ENCODE data around the gene MOCS2. TPM values are rescaled to one million over a fixed set of nuclear protein-coding genes. Genes with fewer than 3 reads are reported as not detected.
A peak's percentile ranks its signal among the peaks of the same experiment; 100 is the strongest.

The MOCS2 gene, protein sequence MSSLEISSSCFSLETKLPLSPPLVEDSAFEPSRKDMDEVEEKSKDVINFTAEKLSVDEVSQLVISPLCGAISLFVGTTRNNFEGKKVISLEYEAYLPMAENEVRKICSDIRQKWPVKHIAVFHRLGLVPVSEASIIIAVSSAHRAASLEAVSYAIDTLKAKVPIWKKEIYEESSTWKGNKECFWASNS
- total RNA-seq (2014; rRNA removed; shearing (Covaris generic)) (48.1 and 55.9 TPM in 2 replicates), polyA plus RNA-seq (2016; fragmentation: Nextera tagmentation; extraction: Ambion mirVana) (80.5 and 83.7 TPM in 2 replicates)

DNA sequence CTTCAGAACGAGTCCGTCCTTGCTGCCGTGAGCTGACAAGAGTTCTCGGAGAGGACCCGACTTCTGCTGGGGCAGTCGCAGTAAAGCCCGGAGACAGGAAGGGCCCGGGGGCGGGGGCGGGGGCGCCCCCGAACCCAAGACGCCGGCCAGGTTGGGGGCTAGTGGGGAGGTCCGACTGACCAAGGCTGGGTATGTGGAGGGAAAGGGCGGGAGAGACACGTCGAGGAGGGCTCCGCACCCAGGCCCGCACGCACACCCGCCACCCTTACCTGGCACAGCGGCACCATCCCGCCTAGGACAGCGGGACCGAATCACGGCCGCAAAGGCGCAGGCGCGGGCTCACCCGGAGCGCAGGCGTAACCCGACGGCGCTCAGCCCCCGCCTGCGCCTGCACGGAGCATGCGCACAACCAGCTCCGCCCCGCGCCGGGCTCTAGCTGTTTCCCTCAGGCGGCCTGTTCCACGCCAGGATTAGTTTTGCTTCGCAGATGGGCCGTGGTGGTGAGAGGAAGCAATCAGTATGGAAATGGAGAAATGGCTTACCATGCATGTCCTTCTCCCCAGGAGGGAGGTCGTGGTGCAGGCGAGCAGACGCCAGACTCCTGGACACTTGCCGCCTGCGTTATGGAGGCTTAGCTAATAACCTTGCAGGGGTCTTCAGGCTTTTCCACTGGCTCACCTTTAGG lies at the start of gene MOCS2:
MOCS2 (minus strand) TSS at position 315 of the 685 bp plus-strand sequence. CDS start 2,583 bp downstream, outside the sequence.
- Histone ChIP-seq H3K4me3 (peak within 1 kb of the TSS; percentile 86), H3K4me1 (ENCODE audit: insufficient read depth) (peaks cover 12% of the 10 kb centered on the region; the same call in 1 of the 2 replicates), H3K79me2 (ENCODE audit: insufficient read depth) (peaks cover 28% of the 10 kb centered on the region), H3K9me3 (ENCODE audit: low read depth) (no peaks in the 10 kb centered on the region), H2AFZ (peak within 1 kb of the TSS; percentile 99), H3K9ac (peak within 1 kb of the TSS; percentile 83), H4K20me1 (ENCODE audit: insufficient read depth) (no peaks in the 10 kb centered on the region), H3K4me2 (ENCODE audit: unreplicated experiment) (peak within 1 kb of the TSS; percentile 90), H3K36me3 (ENCODE audit: low read depth) (peaks cover 14% of the 10 kb centered on the region; the same call in 1 of the 2 replicates), H3K9me2 (ENCODE audit: insufficient read depth) (no peaks in the 10 kb centered on the region), H3F3A (ENCODE audit: insufficient read depth) (peaks cover 14% of the 10 kb centered on the region; the same call in 1 of the 2 replicates), H3K27ac (no peak within 1 kb of the TSS), H3K27me3 (replicated peaks; ENCODE audit: insufficient read depth) (no peaks in the 10 kb centered on the region)
- in situ Hi-C loops (cut with MboI) = no loop called here
- peak; percentile 96 for DNase-seq
- no peak for TF ChIP-seq EZH2phosphoT487 (IDR thresholded peaks at IDR 0.05; ENCODE audit: insufficient read depth, low read depth)
- no peak for TF ChIP-seq EZH2 (IDR thresholded peaks at IDR 0.05; ENCODE audit: insufficient read depth, poor library complexity, severe bottlenecking)
- 1 to 2% methylated on average over 36 to 54 of the region's 54 CpGs for WGBS, 2 experiments (ENCODE audit: low coverage in 1 of 2, low lambda C conversion rate in 2 of 2, missing lambda C conversion rate in 2 of 2)

DNA sequence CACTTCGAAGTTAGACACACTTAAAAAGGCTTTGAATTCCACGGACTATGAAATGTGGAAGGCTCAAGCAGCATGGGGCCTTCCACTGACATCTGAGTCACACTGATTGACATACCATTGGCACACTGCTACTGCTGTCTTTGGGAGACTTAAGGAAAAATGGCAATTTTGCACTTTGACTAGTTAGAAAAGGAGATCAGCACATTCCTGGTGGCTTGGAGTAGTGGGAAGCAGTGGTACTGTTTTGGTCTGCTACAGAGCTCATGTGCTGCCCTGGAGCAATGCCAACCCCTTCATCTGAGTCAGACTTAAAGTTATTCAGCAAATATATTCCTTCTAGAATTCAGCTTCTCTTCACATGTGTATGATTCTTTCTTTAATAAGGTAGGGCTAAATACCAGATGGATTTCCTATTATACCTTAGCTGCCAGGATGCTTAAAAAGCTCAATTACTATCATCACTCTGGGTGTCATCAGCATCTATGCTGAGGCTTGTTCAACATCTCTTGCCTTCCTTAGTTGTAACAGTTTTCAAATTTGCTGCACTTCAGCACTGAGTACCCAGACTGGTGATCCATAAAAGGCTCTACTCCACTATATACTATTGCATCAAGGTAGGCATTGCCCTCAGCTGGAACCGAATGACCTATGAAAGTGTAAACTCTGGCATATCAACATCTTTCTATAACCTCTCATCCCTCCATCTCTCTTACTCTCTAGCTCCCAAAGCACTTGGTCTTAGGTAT lies 42.3 kb upstream of the MOCS2 start:
- in situ Hi-C loops (cut with MboI) = loop anchor here (25.0 kb wide), 1 partner anchor 285 kb away; no protein-coding TSS in a partner anchor
- Histone ChIP-seq H3K4me1 (ENCODE audit: insufficient read depth) (peaks cover 3% of the 10 kb centered on the region; the same call in 1 of the 2 replicates), H3K27me3 (replicated peaks; ENCODE audit: insufficient read depth) (no peaks in the 10 kb centered on the region), H2AFZ (no peak overlapping the region), H3K79me2 (ENCODE audit: insufficient read depth) (no peaks in the 10 kb centered on the region), H3K4me3 (no peak overlapping the region), H3K36me3 (ENCODE audit: low read depth) (no peaks in the 10 kb centered on the region), H3K9ac (no peak overlapping the region), H3F3A (ENCODE audit: insufficient read depth) (peaks cover 4% of the 10 kb centered on the region; the same call in 1 of the 2 replicates), H4K20me1 (ENCODE audit: insufficient read depth) (no peaks in the 10 kb centered on the region), H3K9me2 (ENCODE audit: insufficient read depth) (no peaks in the 10 kb centered on the region), H3K4me2 (ENCODE audit: unreplicated experiment) (no peak overlapping the region), H3K9me3 (ENCODE audit: low read depth) (no peaks in the 10 kb centered on the region), H3K27ac (no peak overlapping the region)
- WGBS, 2 experiments (ENCODE audit: low coverage in 1 of 2, low lambda C conversion rate in 2 of 2, missing lambda C conversion rate in 2 of 2) = 74 to 77% methylated on average over 3 of the region's 3 CpGs
- DNase-seq = peak; percentile 81
- TF ChIP-seq EZH2phosphoT487 (IDR thresholded peaks at IDR 0.05; ENCODE audit: insufficient read depth, low read depth) (no peak), EZH2 (IDR thresholded peaks at IDR 0.05; ENCODE audit: insufficient read depth, poor library complexity, severe bottlenecking) (no peak)

DNA sequence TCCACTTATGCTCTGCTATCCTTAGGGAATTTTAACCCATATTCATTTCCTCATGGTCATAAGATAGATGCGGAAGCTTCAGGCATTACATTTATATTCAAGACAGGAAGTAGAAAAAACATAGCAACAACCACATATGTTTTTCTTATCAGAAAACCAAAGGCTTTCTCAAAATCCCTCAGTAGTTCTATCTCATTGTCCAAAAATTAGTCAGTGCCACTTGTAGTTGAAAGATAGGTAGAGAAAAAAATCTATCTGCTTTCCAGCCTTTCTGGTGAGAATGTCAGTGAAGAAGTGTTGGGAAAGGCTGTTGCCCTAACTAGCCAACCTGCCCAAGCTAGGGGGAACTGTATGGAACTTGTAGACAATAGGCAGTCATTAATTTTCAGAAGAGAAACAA lies 23.5 kb upstream of the MOCS2 start:
- no peak overlapping the region for H3K27ac ChIP-seq
- H3K9me2 ChIP-seq (ENCODE audit: insufficient read depth) = no peaks in the 10 kb centered on the region
- H3K9me3 ChIP-seq (ENCODE audit: low read depth) = no peaks in the 10 kb centered on the region
- no peak for TF ChIP-seq EZH2phosphoT487 (IDR thresholded peaks at IDR 0.05; ENCODE audit: insufficient read depth, low read depth)
- no peak for TF ChIP-seq EZH2 (IDR thresholded peaks at IDR 0.05; ENCODE audit: insufficient read depth, poor library complexity, severe bottlenecking)
- no peaks in the 10 kb centered on the region for H3K27me3 ChIP-seq (replicated peaks; ENCODE audit: insufficient read depth)
- 100% methylated on average over 1 of the region's 1 CpG for WGBS, 2 experiments (ENCODE audit: low coverage in 1 of 2, low lambda C conversion rate in 2 of 2, missing lambda C conversion rate in 2 of 2)
- in situ Hi-C loops (cut with MboI) = no loop called here
- no peaks in the 10 kb centered on the region for H3K79me2 ChIP-seq (ENCODE audit: insufficient read depth)
- H3K4me3 ChIP-seq = no peak overlapping the region
- H4K20me1 ChIP-seq (ENCODE audit: insufficient read depth) = no peaks in the 10 kb centered on the region
- H3K9ac ChIP-seq = no peak overlapping the region
- no peak overlapping the region for H2AFZ ChIP-seq
- H3K4me2 ChIP-seq (ENCODE audit: unreplicated experiment) = no peak overlapping the region
- no peak for DNase-seq
- H3K4me1 ChIP-seq (ENCODE audit: insufficient read depth) = peaks cover 14% of the 10 kb centered on the region
- no peaks in the 10 kb centered on the region for H3K36me3 ChIP-seq (ENCODE audit: low read depth)
- peaks cover 18% of the 10 kb centered on the region; the same call in 1 of the 2 replicates for H3F3A ChIP-seq (ENCODE audit: insufficient read depth)

DNA sequence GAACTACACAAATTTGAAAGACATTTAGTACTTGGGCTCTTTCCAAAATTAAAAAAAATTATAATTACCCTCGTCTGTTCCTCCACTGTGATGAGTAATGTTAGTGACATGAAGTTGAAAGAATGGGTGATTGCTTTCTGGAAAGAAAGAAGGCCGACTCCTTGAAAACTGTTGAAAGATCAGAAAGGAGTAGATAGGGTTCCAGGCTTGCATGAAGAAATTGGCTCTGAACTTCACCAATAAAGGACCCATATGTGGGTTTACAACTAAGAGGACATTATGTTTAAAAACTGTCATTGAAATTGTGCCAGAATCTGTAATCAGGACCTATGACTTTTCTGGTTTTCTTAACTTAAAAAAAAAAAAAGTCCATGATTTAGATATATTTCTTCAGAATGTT lies 20.7 kb upstream of the MOCS2 start:
- Histone ChIP-seq H3K9ac (no peak overlapping the region), H3K4me3 (no peak overlapping the region), H2AFZ (peak overlapping the region; percentile 15; the same call in 1 of the 2 replicates), H3K36me3 (ENCODE audit: low read depth) (no peaks in the 10 kb centered on the region), H3K9me2 (ENCODE audit: insufficient read depth) (no peaks in the 10 kb centered on the region), H4K20me1 (ENCODE audit: insufficient read depth) (no peaks in the 10 kb centered on the region), H3K4me2 (ENCODE audit: unreplicated experiment) (peak overlapping the region; percentile 55), H3K27me3 (replicated peaks; ENCODE audit: insufficient read depth) (no peaks in the 10 kb centered on the region), H3F3A (ENCODE audit: insufficient read depth) (peaks cover 28% of the 10 kb centered on the region; the same call in 1 of the 2 replicates), H3K79me2 (ENCODE audit: insufficient read depth) (no peaks in the 10 kb centered on the region), H3K9me3 (ENCODE audit: low read depth) (no peaks in the 10 kb centered on the region), H3K27ac (no peak overlapping the region), H3K4me1 (ENCODE audit: insufficient read depth) (peaks cover 25% of the 10 kb centered on the region)
- DNase-seq = peak; percentile 53
- 3 to 4% methylated on average over 2 of the region's 2 CpGs for WGBS, 2 experiments (ENCODE audit: low coverage in 1 of 2, low lambda C conversion rate in 2 of 2, missing lambda C conversion rate in 2 of 2)
- TF ChIP-seq EZH2phosphoT487 (IDR thresholded peaks at IDR 0.05; ENCODE audit: insufficient read depth, low read depth) (no peak), EZH2 (IDR thresholded peaks at IDR 0.05; ENCODE audit: insufficient read depth, poor library complexity, severe bottlenecking) (no peak)
- in situ Hi-C loops (cut with MboI) = no loop called here

All from GM23248 (cell line).